OCI-LY1 (cell line): ENCODE data around the gene BDKRB1.

Source experiments
- H2AFZ ChIP-seq: fragments of 200-600 bp; sonication (generic), shearing (Covaris generic); 2 replicates; pipeline ENCODE4 v1.6.0; 2014; ENCODE audit warnings: antibody characterized with exemption, mild to moderate bottlenecking, low read length
- H3F3A ChIP-seq: fragments of 200-600 bp; sonication (generic), shearing (Covaris generic); 2 replicates; pipeline ENCODE4 v1.6.0; 2014; ENCODE audit warnings: mild to moderate bottlenecking, antibody characterized with exemption, low read length, moderate library complexity; ENCODE audit not compliant: insufficient read depth
- H3K27ac ChIP-seq: fragments of 200-600 bp; sonication (generic); 2 replicates; pipeline ENCODE4 v1.5.1; 2014; ENCODE audit warnings: low read length, mixed run types, mild to moderate bottlenecking, low read depth; ENCODE audit not compliant: poor library complexity, severe bottlenecking
- H3K27me3 ChIP-seq: fragments of 200-600 bp; sonication (generic); 2 replicates; pipeline ENCODE4 v1.6.0; 2014; ENCODE audit warnings: antibody characterized with exemption, mild to moderate bottlenecking, low read length, moderate library complexity; ENCODE audit not compliant: insufficient read depth
- H3K36me3 ChIP-seq: fragments of 200-600 bp; sonication (generic); 2 replicates; pipeline ENCODE4 v1.6.1; 2014; ENCODE audit warnings: mild to moderate bottlenecking, antibody characterized with exemption, low read length, moderate library complexity, mixed read lengths; ENCODE audit not compliant: insufficient read depth
- H3K4me1 ChIP-seq: fragments of 200-600 bp; sonication (generic); 2 replicates; pipeline ENCODE4 v1.5.1; 2014; ENCODE audit warnings: mild to moderate bottlenecking, low read length, moderate library complexity; ENCODE audit not compliant: insufficient read depth, severe bottlenecking
- H3K4me2 ChIP-seq: fragments of 200-600 bp; sonication (generic), shearing (Covaris generic); 2 replicates; pipeline ENCODE4 v1.6.1; 2014; ENCODE audit warnings: low read length
- H3K4me3 ChIP-seq: fragments of 200-600 bp; sonication (generic); 2 replicates; pipeline ENCODE4 v1.5.1; 2014; ENCODE audit warnings: low read length, low read depth, mild to moderate bottlenecking, mixed read lengths; ENCODE audit not compliant: poor library complexity, severe bottlenecking
- H3K79me2 ChIP-seq: fragments of 200-600 bp; shearing (Covaris generic); 2 replicates; pipeline ENCODE4 v1.6.1; 2016; ENCODE audit warnings: mixed run types, low read length, mixed read lengths; ENCODE audit not compliant: insufficient read depth
- H3K9ac ChIP-seq: fragments of 200-600 bp; sonication (generic), shearing (Covaris generic); 2 replicates; pipeline ENCODE4 v1.6.1; 2014; ENCODE audit warnings: mild to moderate bottlenecking, low read length, mixed read lengths
- H3K9me2 ChIP-seq: fragments of 200-600 bp; sonication (generic), shearing (Covaris generic); 2 replicates; pipeline ENCODE4 v1.6.1; 2014; ENCODE audit warnings: low read depth, mild to moderate bottlenecking, low read length, mixed read lengths
- H3K9me3 ChIP-seq: fragments of 200-600 bp; shearing (Covaris generic); 2 replicates; pipeline ENCODE4 v1.6.1; 2014; ENCODE audit warnings: low read length, mixed read lengths
- H4K20me1 ChIP-seq: fragments of 200-600 bp; sonication (generic), shearing (Covaris generic); 2 replicates; pipeline ENCODE4 v1.6.0; 2016; ENCODE audit warnings: mild to moderate bottlenecking, low read length; ENCODE audit not compliant: insufficient read depth
- CTCF ChIP-seq: fragments of 200-600 bp; sonication (generic), shearing (Covaris generic); IDR thresholded peaks from 2 replicates; pipeline ENCODE4 v1.5.1; 2017; ENCODE audit warnings: mild to moderate bottlenecking, antibody characterized with exemption, low read length, moderate library complexity, mixed read lengths
- EZH2 ChIP-seq: fragments of 200-600 bp; sonication (generic), shearing (Covaris generic); IDR thresholded peaks from 2 replicates; pipeline ENCODE4 v1.8.0; 2017; ENCODE audit warnings: borderline replicate concordance, mixed run types, mild to moderate bottlenecking, antibody characterized with exemption, low read length, moderate library complexity, mixed read lengths

Gene BDKRB1

GRCh38 chr14:96275177-96276112 is 19.4 kb downstream of the BDKRB1 start:
- Histone ChIP-seq H3K9ac (no peak overlapping the region), H3K27ac (no peak overlapping the region), H3K4me1 (no peaks in the 10 kb centered on the region), H3K4me3 (no peak overlapping the region), H4K20me1 (no peaks in the 10 kb centered on the region), H3K36me3 (no peaks in the 10 kb centered on the region), H3K9me2 (no peaks in the 10 kb centered on the region), H3K9me3 (no peaks in the 10 kb centered on the region), H3F3A (no peaks in the 10 kb centered on the region), H3K79me2 (no peaks in the 10 kb centered on the region), H3K27me3 (no peaks in the 10 kb centered on the region; the same call in 1 of the 2 replicates), H3K4me2 (no peak overlapping the region), H2AFZ (no peak overlapping the region)
- TF ChIP-seq CTCF (peak; percentile 87), EZH2 (no peak)

- Histone ChIP-seq H3K27me3 (no peaks in the 10 kb centered on the region; the same call in 1 of the 2 replicates), H3K36me3 (no peaks in the 10 kb centered on the region), H3K79me2 (no peaks in the 10 kb centered on the region), H3K9me3 (no peaks in the 10 kb centered on the region), H3K27ac (no peak overlapping the region), H4K20me1 (no peaks in the 10 kb centered on the region), H2AFZ (no peak overlapping the region), H3K4me3 (no peak overlapping the region), H3K4me1 (no peaks in the 10 kb centered on the region), H3K4me2 (no peak overlapping the region), H3F3A (no peaks in the 10 kb centered on the region), H3K9ac (no peak overlapping the region), H3K9me2 (no peaks in the 10 kb centered on the region)
- TF ChIP-seq EZH2 (no peak), CTCF (no peak)
These were observed 21.9 kb downstream of the BDKRB1 start for GRCh38 chr14:96277890-96278289.

- Histone ChIP-seq H3K79me2 (no peaks in the 10 kb centered on the region), H3K9ac (no peak overlapping the region), H3K4me1 (no peaks in the 10 kb centered on the region), H3K4me3 (no peak overlapping the region), H3F3A (no peaks in the 10 kb centered on the region), H3K9me2 (no peaks in the 10 kb centered on the region), H2AFZ (no peak overlapping the region), H3K36me3 (peaks cover 3% of the 10 kb centered on the region; the same call in 1 of the 2 replicates), H3K27me3 (no peaks in the 10 kb centered on the region), H3K4me2 (no peak overlapping the region), H3K27ac (no peak overlapping the region), H4K20me1 (no peaks in the 10 kb centered on the region), H3K9me3 (no peaks in the 10 kb centered on the region)
- no peak for TF ChIP-seq EZH2
- no peak for TF ChIP-seq CTCF
These were observed 23.6 kb downstream of the BDKRB1 start for GRCh38 chr14:96279564-96279963.
